IMR-90 (cell line): Measurements from ENCODE around the gene FARS2. TPM values are rescaled to one million over a fixed set of nuclear protein-coding genes. Genes with fewer than 3 reads are reported as not detected.

Experiments used
- ATAC-seq: fragments of 200-7000 bp; cut with Tn5 transposase; 2 replicates; pipeline ENCODE4 v1.9.1; 2020; ENCODE audit warnings: low read depth, mild to moderate bottlenecking, moderate library complexity
- BruUV-seq: library from RNA; stranded (reverse); fragments of 400-500 nt; replicated peaks from 2 replicates; lab custom pipeline; 2021; lab: Mats Ljungman, UMichigan
- CTCF ChIA-PET: fragments of 300-600 bp; formaldehyde crosslinking; extraction: SDS; loops from one replicate; lab custom pipeline; 2021; ENCODE audit warnings: antibody characterized with exemption; lab: Yijun Ruan, JAX
- POLR2A ChIA-PET: fragments of 300-600 bp; sonication (Branson Sonifier 250); formaldehyde crosslinking; loops from one replicate; lab custom pipeline; 2022; ENCODE audit warnings: antibody characterized with exemption; ENCODE audit not compliant: unreplicated experiment; lab: Charles Lee
- DNase-seq: peaks from one replicate; pipeline ENCODE4 v3.0.0; 2013
- H2AFZ ChIP-seq: replicated peaks from 2 replicates; pipeline ENCODE3; 2013; ENCODE audit warnings: low read length, mild to moderate bottlenecking; ENCODE audit not compliant: poor library complexity
- H2AK5ac ChIP-seq: 2 replicates; pipeline ENCODE4 v1.6.1; 2013; ENCODE audit warnings: low read depth, low read length, inconsistent platforms
- H2AK9ac ChIP-seq: replicated peaks from 2 replicates; pipeline ENCODE3; 2013; ENCODE audit warnings: mild to moderate bottlenecking, low read depth, low read length, moderate library complexity; ENCODE audit not compliant: poor library complexity
- H2BK120ac ChIP-seq: 2 replicates; pipeline ENCODE4 v1.6.1; 2013; ENCODE audit warnings: low read depth, low read length, inconsistent platforms
- H2BK15ac ChIP-seq: 3 replicates; pipeline ENCODE4 v1.6.1; 2013; ENCODE audit warnings: low read depth, low read length, inconsistent platforms
- H2BK20ac ChIP-seq: 2 replicates; pipeline ENCODE4 v1.6.1; 2013; ENCODE audit warnings: low read depth, mild to moderate bottlenecking, inconsistent platforms, low read length, moderate library complexity
- H2BK5ac ChIP-seq: 2 replicates; pipeline ENCODE4 v1.6.1; 2013; ENCODE audit warnings: mild to moderate bottlenecking, low read depth, low read length, inconsistent platforms; ENCODE audit not compliant: poor library complexity, severe bottlenecking
- H3K14ac ChIP-seq: replicated peaks from 2 replicates; pipeline ENCODE4 v1.6.1; 2013; ENCODE audit warnings: low read depth, low read length, inconsistent platforms
- H3K18ac ChIP-seq: 2 replicates; pipeline ENCODE4 v1.6.1; 2013; ENCODE audit warnings: low read depth, low read length, control low read depth
- H3K23ac ChIP-seq: 2 replicates; pipeline ENCODE4 v1.6.1; 2013; ENCODE audit warnings: low read depth, low read length, inconsistent platforms
- H3K27ac ChIP-seq: 2 replicates; pipeline ENCODE4 v1.5.1; 2013; ENCODE audit warnings: mild to moderate bottlenecking, control low read depth, low read length; ENCODE audit not compliant: insufficient read depth
- H3K27me3 ChIP-seq: 2 replicates; pipeline ENCODE4 v1.6.1; 2013; ENCODE audit warnings: low read length; ENCODE audit not compliant: control insufficient read depth, insufficient read depth
- H3K36me3 ChIP-seq: 2 replicates; pipeline ENCODE4 v1.6.1; 2013; ENCODE audit warnings: low read length, mixed read lengths; ENCODE audit not compliant: control insufficient read depth, insufficient read depth
- H3K4ac ChIP-seq: 2 replicates; pipeline ENCODE4 v1.6.1; 2013; ENCODE audit warnings: low read depth, low read length, inconsistent platforms
- H3K4me1 ChIP-seq: 2 replicates; pipeline ENCODE4 v1.6.1; 2013; ENCODE audit warnings: low read length, mixed read lengths; ENCODE audit not compliant: control insufficient read depth, insufficient read depth
- H3K4me2 ChIP-seq: 2 replicates; pipeline ENCODE4 v1.6.1; 2013; ENCODE audit warnings: low read depth, mild to moderate bottlenecking, control low read depth, low read length, moderate library complexity
- H3K4me3 ChIP-seq: 2 replicates; pipeline ENCODE4 v1.5.1; 2013; ENCODE audit warnings: low read depth, mild to moderate bottlenecking, control low read depth, low read length, moderate library complexity; ENCODE audit not compliant: insufficient read depth
- H3K56ac ChIP-seq: 2 replicates; pipeline ENCODE4 v1.6.1; 2013; ENCODE audit warnings: low read length, inconsistent platforms; ENCODE audit not compliant: insufficient read depth; ENCODE audit errors: extremely low read depth
- H3K79me1 ChIP-seq, 2 experiments: 2 replicates each; pipeline ENCODE4 v1.6.1; 2013; ENCODE audit warnings: low read length in 2 of 2, inconsistent platforms in 1 of 2, low read depth in 1 of 2
- H3K9ac ChIP-seq: 2 replicates; pipeline ENCODE4 v1.6.1; 2013; ENCODE audit warnings: low read depth, low read length, control low read depth
- H3K9me1 ChIP-seq: 2 replicates; pipeline ENCODE4 v1.6.1; 2013; ENCODE audit warnings: low read length, inconsistent platforms; ENCODE audit not compliant: insufficient read depth
- H3K9me3 ChIP-seq: 2 replicates; pipeline ENCODE4 v1.6.1; 2013; ENCODE audit warnings: low read length; ENCODE audit not compliant: control insufficient read depth, insufficient read depth
- H4K20me1 ChIP-seq: 2 replicates; pipeline ENCODE4 v1.6.1; 2013; ENCODE audit warnings: low read length, inconsistent platforms; ENCODE audit not compliant: insufficient read depth
- H4K5ac ChIP-seq: 2 replicates; pipeline ENCODE4 v1.6.1; 2013; ENCODE audit warnings: mild to moderate bottlenecking, low read depth, low read length, control low read depth
- H4K8ac ChIP-seq, 2 experiments: 2 replicates each; pipeline ENCODE4 v1.6.1; 2013; ENCODE audit warnings: low read depth in 2 of 2, low read length in 2 of 2, control low read depth in 1 of 2, inconsistent platforms in 1 of 2
- H4K91ac ChIP-seq: 2 replicates; pipeline ENCODE4 v1.6.1; 2013; ENCODE audit warnings: low read depth, low read length, inconsistent platforms; ENCODE audit not compliant: insufficient read depth
- BHLHE40 ChIP-seq: fragments of 150-350 bp; IDR thresholded peaks from 2 replicates; pipeline ENCODE4 v1.6.1; 2016; ENCODE audit warnings: mild to moderate bottlenecking, low read depth, low read length
- CEBPB ChIP-seq: IDR thresholded peaks from 2 replicates; pipeline ENCODE4 v1.6.1; 2012; ENCODE audit warnings: low read depth, low read length, improper control_type of control experiment
- CHD1 ChIP-seq: IDR thresholded peaks from 2 replicates; pipeline ENCODE4 v1.6.1; 2012; ENCODE audit warnings: low read depth, low read length, improper control_type of control experiment
- ELK1 ChIP-seq: fragments of 150-350 bp; IDR thresholded peaks from 2 replicates; pipeline ENCODE4 v1.6.1; 2016; ENCODE audit warnings: low read depth, mild to moderate bottlenecking, low read length, moderate library complexity, borderline replicate concordance
- FOS ChIP-seq: fragments of 150-350 bp; IDR thresholded peaks from 2 replicates; pipeline ENCODE4 v1.6.1; 2016; ENCODE audit warnings: low read depth, low read length
- MAFK ChIP-seq: IDR thresholded peaks from 2 replicates; pipeline ENCODE4 v1.6.1; 2012; ENCODE audit warnings: low read depth, low read length, improper control_type of control experiment
- MXI1 ChIP-seq: IDR thresholded peaks from 2 replicates; pipeline ENCODE4 v1.6.1; 2012; ENCODE audit warnings: low read depth, mild to moderate bottlenecking, low read length, moderate library complexity, borderline replicate concordance
- NFE2L2 ChIP-seq: fragments of 150-350 bp; IDR thresholded peaks from 2 replicates; pipeline ENCODE4 v1.6.1; 2016; ENCODE audit warnings: low read depth, mild to moderate bottlenecking, low read length
- POLR2A ChIP-seq: IDR thresholded peaks from 2 replicates; pipeline ENCODE4 v1.6.1; 2012; ENCODE audit warnings: mild to moderate bottlenecking, low read depth, low read length
- RAD21 ChIP-seq: IDR thresholded peaks from 2 replicates; pipeline ENCODE4 v1.6.1; 2012; ENCODE audit warnings: low read length, improper control_type of control experiment
- SMC3 ChIP-seq: fragments of 150-350 bp; IDR thresholded peaks from 2 replicates; pipeline ENCODE4 v1.6.1; 2016; ENCODE audit warnings: low read depth, mild to moderate bottlenecking, antibody characterized with exemption, low read length, moderate library complexity
- WGBS, 2 experiments: methylation state at CpG; one replicate each; pipeline versions ENCODE4 v1.1.5 to v1.1.7; 2013; ENCODE audit warnings: missing lambda C conversion rate in 2 of 2; ENCODE audit not compliant: insufficient read length in 1 of 2; ENCODE audit errors: extremely low coverage in 2 of 2; 5-methylcytosine and 5-hydroxymethylcytosine counted together
- dilution Hi-C: fragments of 300-500 bp; cut with HindIII; formaldehyde crosslinking; loops from one replicate; pipeline ENCODE4 v1.14.3; 2018; ENCODE audit warnings: low sequenced_read_pairs; ENCODE audit not compliant: unreplicated experiment
- in situ Hi-C: fragments of 300-500 bp; cut with MboI; formaldehyde crosslinking; loops from 3 replicates; pipeline ENCODE4 v1.14.3; 2019; ENCODE audit warnings: low sequenced_read_pairs, inconsistent platforms, mixed read lengths
- intact Hi-C: fragments of 100-400 bp; cut with micrococcal nuclease; formaldehyde crosslinking; loops from 2 replicates; pipeline ENCODE4 v1.10.0; 2022
- polyA plus RNA-seq, 3 experiments: library from polyadenylated mRNA; depleted of rRNA; stranded (reverse); fragments of >200 nt; gene quantifications; 2 replicates each; pipeline ENCODE4 v1.2.3, GENCODE V29; 2012; ENCODE audit warnings: low replicate concordance in 1 of 3
- total RNA-seq: library from RNA; depleted of rRNA; stranded (reverse); fragments of >200 nt; gene quantifications from 2 replicates; pipeline ENCODE4 v1.2.3, GENCODE V29; 2012

The FARS2 gene
- total and polyA plus RNA-seq, 2 of the 4 experiments (the other 2 are of a cell fraction): 12.1 to 28.9 TPM

GRCh38 chr6:5547556-5547955 is 286.2 kb downstream of the FARS2 start:
- Histone ChIP-seq H3K23ac (no peak overlapping the region), H3K36me3 (no peaks in the 10 kb centered on the region), H4K5ac (no peak overlapping the region), H3K4ac (no peak overlapping the region), H3K27me3 (no peaks in the 10 kb centered on the region), H4K8ac (no peak overlapping the region), H2BK15ac (no peak overlapping the region), H3K56ac (no peak overlapping the region), H3K9me3 (peaks cover 3% of the 10 kb centered on the region; the same call in 1 of the 2 replicates), H3K79me1 (0 out of 4 replicates have a peak, but pooled peaks cover 0 to 2% of the 10 kb centered on the region in 2 experiments), H3K4me3 (no peak overlapping the region), H3K4me2 (no peak overlapping the region), H2BK5ac (no peak overlapping the region), H3K27ac (no peak overlapping the region), H2AK5ac (no peak overlapping the region), H3K4me1 (no peaks in the 10 kb centered on the region), H4K20me1 (no peaks in the 10 kb centered on the region), H2BK120ac (no peak overlapping the region), H3K18ac (no peak overlapping the region), H2AK9ac (no peak overlapping the region), H2BK20ac (no peak overlapping the region), H3K14ac (no peak overlapping the region), H4K91ac (no peak overlapping the region), H2AFZ (no peak overlapping the region), H3K9ac (no peak overlapping the region), H3K9me1 (no peaks in the 10 kb centered on the region; the same call in 1 of the 2 replicates)
- dilution Hi-C loops: no loop called here
- CTCF ChIA-PET: no interaction called here
- POLR2A ChIA-PET: no interaction called here
- in situ Hi-C loops: no loop called here
- WGBS, 2 experiments: no CpG with 5 or more reads among the region's 4 CpGs
- ATAC-seq: no peak
- no TSS peak for BruUV-seq
- no peak for DNase-seq
- TF ChIP-seq FOS: no peak
- no peak for TF ChIP-seq BHLHE40
- no peak for TF ChIP-seq MAFK
- TF ChIP-seq SMC3: no peak
- TF ChIP-seq CHD1: no peak
- TF ChIP-seq RAD21: no peak
- TF ChIP-seq CEBPB: no peak
- no peak for TF ChIP-seq MXI1
- TF ChIP-seq POLR2A: no peak
- TF ChIP-seq ELK1: no peak
- no peak for TF ChIP-seq NFE2L2
- intact Hi-C loops: no loop called here
